ENCODE data around the gene PPP1R12B.
"Not testable (repeated sequence)": the region's sequence is repeated elsewhere in the genome, so short reads cannot be mapped to it uniquely, and the experiment has no call there.

The PPP1R12B gene

DNA sequence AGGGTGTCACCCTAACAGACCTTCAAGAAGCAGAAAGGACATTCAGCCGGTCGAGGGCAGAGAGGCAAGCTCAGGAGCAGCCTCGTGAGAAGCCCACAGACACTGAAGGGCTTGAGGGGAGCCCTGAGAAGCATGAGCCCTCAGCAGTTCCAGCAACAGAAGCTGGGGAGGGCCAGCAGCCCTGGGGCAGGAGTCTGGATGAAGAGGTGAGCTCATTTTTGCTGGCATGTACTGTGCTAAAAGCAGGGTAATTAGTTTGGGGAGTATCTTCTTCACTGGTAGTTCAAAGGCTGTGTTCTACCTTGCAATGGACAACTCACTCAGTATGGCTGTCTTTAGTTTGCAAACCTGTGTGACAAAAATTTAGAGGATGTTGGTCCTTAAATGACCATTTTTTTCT lies 144.6 kb downstream of the PPP1R12B start:
- not testable (repeated sequence) for DNase-seq

DNA sequence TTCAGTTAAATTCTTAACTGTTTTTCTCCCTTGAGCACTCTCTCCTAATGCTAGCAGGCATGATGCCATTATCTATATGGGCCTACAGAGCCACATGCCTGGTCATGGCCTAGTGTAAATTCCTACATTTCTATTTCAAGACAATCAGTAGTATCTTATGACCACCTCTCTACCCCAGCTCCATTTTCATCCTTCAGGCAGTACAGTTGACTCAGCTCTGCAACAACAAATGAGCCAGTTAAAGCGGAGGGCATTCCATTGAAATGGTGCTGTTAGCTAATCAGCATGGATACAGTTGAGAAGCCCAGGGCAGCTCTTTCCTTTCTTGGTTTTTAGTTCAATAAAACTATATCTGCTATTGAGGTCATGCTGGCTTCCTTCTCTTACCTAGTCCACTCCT lies 150.0 kb downstream of the PPP1R12B start:
- DNase-seq, result no peak

DNA sequence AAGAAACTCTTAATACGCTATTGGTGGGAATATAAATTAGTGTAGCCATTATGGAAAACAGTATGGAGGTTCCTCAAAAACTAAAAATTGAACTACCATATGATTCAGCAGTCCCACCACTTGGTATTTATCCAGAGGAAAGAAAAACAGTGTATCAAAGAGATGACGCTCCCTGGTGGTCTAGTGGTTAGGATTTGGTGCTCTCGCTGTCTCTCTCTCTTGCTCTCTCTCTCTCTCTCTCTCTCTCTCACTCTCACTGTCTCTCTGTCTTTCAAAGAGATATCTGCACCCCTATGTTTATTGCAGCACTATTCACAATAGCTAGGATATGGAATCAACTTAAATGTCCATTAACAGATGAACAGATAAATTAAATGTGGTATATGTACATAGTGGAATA lies 151.5 kb downstream of the PPP1R12B start:
- not testable (repeated sequence) for DNase-seq

DNA sequence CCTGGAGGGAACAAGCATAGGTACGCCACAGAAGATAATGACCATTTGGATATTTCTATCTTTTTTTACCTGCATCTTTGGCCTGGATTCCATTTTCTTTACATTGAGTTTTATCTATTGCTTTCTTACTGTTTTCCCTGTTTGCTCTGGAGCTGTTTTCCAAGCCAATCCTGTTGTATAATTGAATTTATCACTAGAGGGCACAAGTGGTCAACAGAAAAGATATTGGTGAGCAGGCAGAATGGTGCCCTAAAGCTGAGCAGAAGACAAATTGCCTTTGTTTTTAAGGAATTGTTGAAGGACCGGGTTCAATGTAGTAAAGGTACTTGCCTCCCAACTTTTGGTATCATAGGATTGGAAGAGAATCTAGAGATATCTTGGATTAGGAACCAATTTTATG lies 152.8 kb downstream of the PPP1R12B start:
- DNase-seq, result no peak

DNA sequence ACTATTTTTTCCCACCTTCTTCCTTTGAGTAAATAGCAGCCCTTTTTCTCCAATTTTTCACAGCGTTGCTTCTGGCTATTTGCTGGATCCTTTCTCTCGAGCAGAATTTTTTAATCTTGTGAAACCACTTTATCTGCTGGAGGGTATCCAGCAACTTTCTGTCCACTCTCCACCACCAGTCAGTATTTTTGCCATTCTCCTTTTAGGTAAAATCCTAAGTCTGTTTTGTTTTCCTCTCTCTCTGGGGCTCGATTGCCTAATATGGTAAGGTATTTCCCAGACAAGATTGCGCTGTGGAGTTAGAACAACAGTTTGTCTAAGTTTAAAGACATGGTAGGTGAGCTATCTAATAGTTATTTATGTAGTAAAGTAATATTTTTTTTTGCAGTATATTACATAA lies 156.9 kb downstream of the PPP1R12B start:
- DNase-seq, result no peak

DNA sequence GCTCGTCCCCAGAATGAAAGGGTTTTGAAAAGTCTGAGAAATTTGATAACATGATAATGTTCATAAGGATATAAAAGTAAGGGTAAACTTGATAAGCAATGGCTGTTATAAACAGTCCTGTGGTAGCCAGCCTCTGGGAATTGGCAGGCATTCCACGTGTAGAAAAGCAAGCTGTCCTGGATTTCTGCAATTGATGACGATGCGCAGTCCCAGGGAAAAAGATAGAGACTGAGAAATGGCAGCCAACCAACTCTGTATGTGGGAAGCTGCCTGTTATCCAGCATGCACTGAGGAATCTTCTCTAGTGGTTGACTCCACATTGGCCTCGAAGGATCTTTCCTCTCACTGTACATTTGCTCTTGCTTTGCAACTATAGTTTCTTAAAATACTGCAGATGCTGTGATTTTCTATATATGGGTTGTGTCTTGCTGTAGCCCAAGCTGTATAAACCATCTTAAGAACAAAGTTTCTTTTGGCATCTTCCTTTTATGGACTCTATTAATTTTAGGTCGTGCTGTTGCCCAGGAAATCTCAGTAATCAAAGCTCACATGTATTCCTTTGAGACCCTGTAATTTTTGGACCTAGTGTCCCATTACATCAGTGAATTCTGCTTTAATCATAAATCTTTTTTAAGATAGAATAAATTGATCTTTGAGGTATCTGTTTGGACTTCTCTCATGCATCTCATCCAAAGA lies 157.5 kb downstream of the PPP1R12B start:
- DNase-seq, result not testable (repeated sequence)

DNA sequence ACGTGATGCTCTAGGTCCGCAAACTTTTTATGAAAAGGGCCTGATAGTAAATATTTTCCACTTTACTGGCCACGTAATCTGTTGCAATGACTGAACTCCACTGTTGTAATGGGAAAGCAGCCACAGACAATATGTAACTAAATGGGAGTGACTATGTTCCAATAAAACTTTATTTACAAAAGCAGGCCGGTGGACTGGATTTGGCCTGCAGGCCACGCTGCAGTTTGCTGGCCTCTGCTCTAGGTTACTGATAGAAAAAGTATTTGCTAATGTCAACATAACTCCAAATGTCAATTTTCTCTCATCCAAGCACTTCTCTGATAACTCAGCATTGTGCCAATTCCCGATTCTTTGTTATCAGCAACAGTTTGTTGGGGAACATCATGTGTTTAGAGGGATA lies 160.4 kb downstream of the PPP1R12B start:
- DNase-seq, result not testable (repeated sequence)

DNA sequence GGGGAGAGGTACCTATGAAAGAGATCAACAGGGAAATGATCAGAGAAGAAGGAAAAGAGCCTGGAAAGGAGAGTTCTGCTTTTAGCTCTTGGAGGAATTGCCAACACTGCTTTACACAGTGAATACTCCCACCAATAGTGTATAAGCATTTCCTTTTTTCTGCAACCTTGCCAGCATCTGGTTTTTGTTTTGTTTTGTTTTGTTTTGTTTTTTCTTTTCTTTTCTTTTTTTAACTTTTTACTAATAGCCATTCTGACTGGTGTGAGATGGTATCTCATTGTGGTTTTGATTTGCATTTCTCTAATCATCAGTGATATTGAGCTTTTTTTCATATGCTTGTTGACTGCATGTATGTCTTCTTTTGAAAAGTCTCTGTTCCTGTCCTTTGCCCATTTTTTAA lies 165.4 kb downstream of the PPP1R12B start:
- DNase-seq, result not testable (repeated sequence)

DNA sequence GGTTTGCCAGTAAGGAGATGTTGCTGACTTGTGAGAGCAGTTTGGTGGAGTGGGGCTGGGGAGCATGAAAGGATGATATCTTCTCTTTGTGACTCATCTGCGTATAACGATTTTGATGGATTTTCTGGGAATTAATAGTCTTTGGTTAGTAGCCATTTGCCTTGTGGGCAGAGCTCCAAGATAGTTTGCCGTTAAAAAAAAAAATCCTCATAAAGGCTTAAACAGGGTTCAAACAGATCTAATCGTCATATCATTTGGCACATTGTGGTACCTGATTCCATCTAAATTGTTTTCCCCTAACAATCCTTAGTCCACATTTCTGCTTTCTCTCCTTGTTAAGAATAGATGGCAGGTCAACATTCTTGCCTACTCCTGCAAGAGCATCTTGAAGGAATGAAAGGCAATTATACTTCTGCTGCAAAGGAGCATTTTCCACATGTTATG lies 168.0 kb downstream of the PPP1R12B start:
- DNase-seq, result no peak

DNA sequence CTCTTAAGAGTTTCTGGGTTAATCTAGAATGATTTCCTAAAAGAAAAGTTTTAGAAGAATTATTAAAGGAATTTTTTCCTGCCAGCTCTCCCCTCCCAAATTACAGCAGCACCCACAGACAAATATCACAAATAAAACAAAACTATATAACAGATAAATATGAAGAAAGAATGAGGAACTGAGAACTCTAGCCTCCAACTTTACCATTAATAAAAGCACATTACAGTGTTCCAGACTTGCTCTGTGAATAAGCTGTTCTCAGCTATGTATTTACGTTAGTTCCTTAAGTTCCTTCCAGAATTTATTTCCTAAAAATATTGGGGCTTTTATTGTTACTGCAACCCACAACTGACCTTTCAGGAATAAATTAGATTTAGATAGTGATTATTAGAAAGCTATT lies 168.6 kb downstream of the PPP1R12B start:
- DNase-seq, result not testable (repeated sequence)

DNA sequence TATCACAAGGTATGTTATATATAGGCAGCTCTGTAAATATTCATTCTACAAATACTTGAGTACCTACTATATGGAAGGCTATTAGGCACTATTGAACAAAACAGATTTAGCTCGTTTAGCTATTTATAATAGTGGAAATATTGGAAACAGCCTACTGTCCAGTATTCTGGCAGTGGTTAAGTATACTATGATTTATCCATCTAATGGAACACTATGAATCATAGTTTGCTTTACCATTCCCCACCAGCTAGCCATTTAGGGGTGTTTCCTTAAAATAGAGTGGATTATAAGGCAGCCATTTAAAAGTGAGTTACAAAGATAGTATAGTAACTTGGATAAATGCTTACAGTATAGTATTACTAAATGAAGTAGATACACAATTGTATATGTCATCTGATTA lies 169.7 kb downstream of the PPP1R12B start:
- not testable (repeated sequence) for DNase-seq

DNA sequence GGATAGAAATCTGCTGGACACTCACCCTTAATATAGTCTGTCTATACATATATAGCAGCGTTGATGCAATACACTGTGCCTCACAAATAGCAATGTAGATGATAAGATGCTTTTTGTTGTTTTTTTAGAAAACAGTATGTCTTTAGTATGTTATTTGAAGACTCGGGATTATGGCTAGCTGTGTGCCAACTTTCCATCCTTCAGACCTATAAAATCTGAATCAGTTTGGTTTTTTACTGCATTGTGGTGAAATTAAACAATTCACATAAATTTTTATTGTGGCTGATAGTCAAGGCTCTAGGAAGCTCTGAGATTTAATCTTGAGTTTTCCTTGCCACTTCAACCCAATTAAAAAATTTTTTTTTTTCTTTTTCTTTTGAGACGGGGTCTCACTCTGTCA lies 170.4 kb downstream of the PPP1R12B start:
- not testable (repeated sequence) for DNase-seq

DNA sequence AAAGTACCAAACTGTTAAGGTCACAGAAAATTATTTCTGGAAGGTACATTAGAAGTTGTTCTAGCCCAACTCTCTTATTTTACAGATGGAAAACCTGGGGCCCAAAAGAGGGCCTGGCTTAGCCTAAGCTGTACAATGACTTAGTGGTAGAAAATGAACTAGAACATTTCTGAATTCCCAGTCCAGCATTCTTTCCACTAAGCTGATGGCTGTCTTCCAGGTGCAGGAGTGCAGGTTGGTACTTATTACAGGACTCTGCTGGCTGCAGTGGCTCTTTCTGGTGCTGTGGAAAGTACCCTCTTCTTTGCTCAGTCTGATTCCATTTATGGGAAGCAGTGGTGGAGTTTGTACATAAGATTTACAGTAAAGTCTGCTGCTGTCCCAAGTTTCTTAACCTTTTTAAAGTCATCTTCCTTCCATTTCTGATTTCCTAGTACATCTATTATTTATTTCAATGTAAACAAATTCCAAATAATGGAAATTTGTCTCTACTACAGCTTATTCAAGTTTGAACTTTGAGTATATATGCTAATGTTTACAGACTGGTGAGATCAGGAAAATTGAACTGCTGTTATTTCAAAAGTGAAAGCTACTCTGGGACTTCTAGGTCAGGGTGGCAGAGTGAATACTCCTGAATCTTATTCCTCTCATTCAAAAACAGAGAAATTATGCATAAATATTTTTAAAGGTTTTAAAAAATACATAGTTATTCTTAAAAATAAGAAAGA lies 171.8 kb downstream of the PPP1R12B start:
- not testable (repeated sequence) for DNase-seq

DNA sequence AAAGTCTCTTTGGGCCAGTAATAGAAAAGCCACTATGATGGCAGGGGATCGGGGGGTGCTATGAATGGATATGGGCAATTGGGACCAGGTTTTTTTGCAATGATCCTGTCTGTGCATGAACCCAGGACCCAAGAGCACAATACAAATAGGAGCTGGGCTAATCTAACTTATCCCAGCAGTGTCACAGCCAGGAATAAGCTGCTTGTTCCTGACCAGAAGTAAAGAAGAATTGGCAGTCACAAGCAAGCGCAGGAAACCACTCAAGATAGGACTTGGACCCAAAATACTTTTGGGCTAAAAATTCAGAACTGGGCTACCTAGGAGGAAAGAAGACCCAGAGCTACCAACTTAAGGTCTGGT lies 172.3 kb downstream of the PPP1R12B start:
- not testable (repeated sequence) for DNase-seq

DNA sequence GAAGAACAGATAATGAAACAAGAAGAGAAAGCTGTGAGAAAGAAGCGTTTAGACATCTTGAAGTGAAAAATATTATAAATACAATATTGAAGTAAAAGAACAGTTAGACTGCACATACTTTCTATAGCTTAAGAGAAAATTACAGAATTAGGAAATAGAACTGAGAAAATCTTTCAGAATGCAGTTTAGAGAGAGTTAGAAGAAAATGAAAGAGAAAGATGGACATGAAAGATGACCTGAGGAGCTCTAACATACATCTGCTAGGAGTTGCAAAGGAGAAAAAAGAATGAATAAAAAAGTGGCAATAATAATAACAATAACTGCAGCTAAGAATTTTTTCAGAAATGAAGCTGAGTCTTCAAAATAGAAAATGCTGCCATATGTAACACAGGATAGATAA lies 173.0 kb downstream of the PPP1R12B start:
- not testable (repeated sequence) for DNase-seq

DNA sequence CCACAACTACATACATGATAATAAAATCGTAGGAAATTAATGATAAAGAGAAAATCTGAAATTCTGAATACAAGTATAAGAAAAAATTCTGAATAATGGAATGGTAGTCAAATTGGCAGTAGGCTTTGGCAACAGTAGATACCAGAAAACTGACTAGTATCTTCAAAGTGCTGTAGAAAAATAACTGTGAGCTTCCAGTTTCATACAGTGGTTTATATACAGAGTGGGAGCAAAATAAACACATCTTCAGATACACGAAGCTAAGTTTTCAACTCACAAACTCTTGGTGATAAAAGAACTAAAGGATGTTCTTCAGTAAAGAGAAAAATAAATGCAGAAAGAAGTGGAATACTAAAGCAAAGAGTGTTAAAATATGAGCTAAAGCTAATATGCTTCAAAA lies 173.4 kb downstream of the PPP1R12B start:
- no peak for DNase-seq

DNA sequence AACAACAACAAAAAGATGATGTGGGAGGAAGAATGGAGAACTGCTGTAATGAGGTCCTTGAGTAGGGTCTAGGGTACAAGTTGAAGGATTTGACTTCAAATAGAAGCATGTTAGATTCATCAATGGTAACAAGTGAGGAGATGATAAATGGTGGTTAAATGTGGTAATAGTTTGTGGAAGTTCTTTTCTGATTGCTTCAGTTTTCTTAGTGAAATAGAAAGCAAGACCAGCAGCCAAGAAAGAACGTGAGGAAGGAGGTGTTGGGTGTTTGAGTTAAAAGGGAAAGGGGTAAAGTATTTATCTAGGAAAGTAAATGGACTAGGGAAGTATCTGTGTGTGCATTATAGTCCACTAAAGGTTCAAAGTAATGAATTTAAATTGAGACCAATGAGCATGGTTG lies 177.6 kb downstream of the PPP1R12B start:
- DNase-seq, result not testable (repeated sequence)

DNA sequence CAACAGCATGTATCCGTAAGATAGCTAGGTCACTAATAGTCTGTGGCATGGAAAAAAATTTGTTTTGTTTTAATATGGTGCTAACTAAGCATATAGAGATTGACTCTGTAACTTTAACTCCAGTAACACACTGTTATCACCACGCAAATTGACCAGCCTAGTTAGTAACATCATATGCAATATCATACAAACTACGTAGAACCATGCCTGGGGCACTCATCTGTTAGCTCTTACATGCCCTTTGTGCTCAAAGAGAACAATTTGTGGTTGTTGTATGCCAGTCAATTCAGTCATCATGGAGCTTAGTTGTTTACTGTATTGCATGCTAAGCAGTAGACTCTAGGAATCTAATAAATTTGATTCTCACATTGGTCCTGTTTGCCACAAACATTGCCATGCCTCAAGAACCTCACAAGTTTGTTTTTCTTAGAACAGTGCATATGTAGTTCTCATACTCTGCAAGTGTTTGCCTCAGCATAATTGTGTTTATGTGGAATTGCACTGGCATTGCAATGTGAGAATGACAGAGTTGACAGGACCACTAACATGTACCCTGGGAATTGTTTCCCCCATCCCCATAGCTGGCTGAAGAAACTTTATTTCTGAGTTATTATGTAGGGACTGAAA lies 179.7 kb downstream of the PPP1R12B start:
- not testable (repeated sequence) for DNase-seq

DNA sequence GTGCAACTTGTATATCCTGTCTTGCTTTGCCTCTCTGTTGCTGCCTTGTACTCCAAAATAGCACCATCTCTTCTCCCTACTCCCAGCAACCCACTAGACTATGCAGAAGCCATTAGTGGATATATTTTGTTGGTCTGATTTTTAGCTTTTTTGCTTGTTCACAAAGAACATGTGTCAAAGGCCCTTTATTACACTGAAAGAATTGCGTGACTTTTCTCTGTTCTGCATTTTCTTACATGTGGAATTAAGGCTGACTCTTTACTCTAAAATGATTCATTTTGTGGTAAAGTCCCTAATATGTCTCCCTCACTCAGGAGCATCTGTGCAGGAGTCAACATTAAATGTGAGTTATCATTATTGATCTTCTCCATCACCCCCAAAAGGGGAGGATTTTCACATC lies 182.2 kb downstream of the PPP1R12B start:
- DNase-seq, result not testable (repeated sequence)

DNA sequence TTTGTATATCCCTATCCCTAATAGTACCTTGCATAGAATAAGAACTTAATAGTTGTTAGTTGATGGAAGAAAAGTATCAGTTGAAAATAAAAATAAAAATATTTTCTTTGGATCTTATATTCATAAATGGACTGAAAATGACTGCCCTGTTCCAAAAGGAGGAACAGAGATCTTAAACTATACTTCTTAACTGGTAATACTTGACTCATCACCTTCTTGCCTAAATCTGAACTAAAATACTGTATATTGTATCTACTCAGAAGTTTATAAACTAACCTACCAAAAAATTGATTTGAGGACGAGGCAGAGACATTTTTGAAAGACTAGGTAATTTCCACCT lies 182.9 kb downstream of the PPP1R12B start:
- DNase-seq, result no peak

DNA sequence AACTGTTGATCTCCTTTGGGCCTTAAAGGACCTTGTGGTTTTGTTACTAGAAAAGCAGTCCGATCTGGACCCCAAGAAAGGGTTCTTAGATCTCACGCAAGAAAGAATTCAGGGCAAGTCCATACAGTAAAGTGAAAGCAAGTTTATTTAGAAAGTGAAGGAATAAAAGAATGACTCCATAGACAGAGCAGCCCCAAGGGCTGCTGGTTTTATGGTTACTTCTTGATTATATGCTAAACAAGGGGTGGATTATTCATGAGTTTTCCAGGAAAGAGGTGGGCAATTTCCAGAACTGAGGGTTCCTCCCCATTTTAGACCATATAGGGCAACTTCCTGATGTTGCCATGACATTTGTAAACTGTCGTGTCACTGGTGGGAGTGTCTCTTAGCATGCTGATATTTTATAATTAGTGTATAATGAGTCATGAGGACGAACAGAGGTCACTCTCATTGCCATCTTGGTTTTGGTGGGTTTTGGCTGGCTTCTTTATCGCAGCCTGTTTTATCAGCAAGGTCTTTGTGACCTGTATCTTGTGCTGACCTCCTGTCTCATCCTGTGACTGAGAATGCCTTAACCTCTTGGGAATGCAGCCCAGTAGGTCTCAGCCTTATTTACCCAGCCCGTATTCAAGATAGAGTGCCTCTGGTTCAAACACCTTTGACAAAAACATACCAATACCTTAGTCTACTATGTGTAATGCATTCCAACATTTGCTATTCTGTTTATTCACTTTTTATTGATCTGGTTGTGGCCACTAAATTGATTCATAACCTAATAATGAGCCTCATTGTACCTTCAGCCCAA lies 183.5 kb downstream of the PPP1R12B start:
- DNase-seq, result not testable (repeated sequence)

DNA sequence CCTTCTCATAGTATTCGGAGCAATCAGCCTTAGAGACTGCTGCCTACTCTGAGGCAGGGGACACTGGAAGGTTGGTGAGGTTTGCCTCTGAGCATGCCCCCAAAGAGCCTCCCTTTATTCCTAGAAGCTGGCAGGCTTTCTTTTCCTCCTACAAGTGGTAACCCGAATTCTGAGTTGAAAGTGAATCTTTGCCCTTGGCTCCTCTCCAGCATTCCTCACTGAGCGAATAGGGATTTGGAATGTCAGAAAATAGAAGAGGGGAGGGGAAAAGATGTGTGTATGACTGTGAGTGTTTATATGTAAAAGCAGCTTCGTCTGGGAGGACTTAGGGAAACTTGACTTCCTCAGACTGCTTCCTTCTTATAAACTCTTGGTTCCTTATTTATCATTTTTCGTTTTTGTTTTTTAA lies 190.7 kb downstream of the PPP1R12B start:
- DNase-seq, result not testable (repeated sequence)

DNA sequence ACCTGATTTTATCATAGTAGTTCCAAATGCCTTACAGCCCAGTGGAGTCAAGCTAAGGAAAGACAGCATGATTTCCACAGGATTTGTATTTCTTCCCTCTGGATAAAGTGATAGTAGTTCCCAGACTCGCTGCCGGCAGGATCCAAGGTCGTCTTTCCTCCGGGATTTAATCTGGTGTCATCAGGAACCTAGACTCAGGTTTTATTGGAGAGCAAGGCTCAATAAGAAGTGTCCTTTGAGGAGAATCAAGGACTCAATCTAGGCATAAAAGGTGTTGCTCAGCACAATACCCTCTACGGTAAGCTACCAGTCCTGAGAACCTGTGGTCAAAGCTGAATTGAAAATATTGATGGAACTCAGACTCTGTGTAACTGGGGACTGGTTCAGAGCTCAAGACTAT lies 191.1 kb downstream of the PPP1R12B start:
- DNase-seq, result not testable (repeated sequence)
